Aorta (tissue), 5 donors: Measurements from ENCODE around the gene ADD2. TPM values are rescaled to one million over a fixed set of nuclear protein-coding genes. Genes with fewer than 3 reads are reported as not detected.

ENCODE experiments used
- ATAC-seq: fragments of 200-7000 bp; cut with Tn5 transposase; one replicate; pipeline ENCODE4 v1.9.1; 2022; ENCODE audit warnings: moderate library complexity; ENCODE audit not compliant: low FRiP score
- DNase-seq, 2 donors: peaks; one replicate each; pipeline ENCODE4 v3.0.0-alpha.2; 2020
- H3K27ac ChIP-seq, 2 donors: one replicate each; pipeline ENCODE4 v1.5.1; 2013; ENCODE audit warnings: low read length in 2 of 2, mild to moderate bottlenecking in 2 of 2, moderate library complexity in 2 of 2, control low read depth in 1 of 2, inconsistent platforms in 1 of 2, low read depth in 1 of 2
- H3K27me3 ChIP-seq, 2 donors: one replicate each; pipeline ENCODE4 v1.6.1; 2013; ENCODE audit warnings: control low read depth in 1 of 2, low read length in 1 of 2, mild to moderate bottlenecking in 1 of 2, moderate library complexity in 1 of 2; ENCODE audit not compliant: insufficient read depth in 2 of 2, control insufficient read depth in 1 of 2
- H3K36me3 ChIP-seq, 2 donors: one replicate each; pipeline ENCODE4 v1.6.1; 2013; ENCODE audit warnings: control low read depth in 1 of 2, low read length in 1 of 2, mild to moderate bottlenecking in 1 of 2; ENCODE audit not compliant: insufficient read depth in 2 of 2, control insufficient read depth in 1 of 2
- H3K4me1 ChIP-seq, 2 donors: one replicate each; pipeline ENCODE4 v1.6.1; 2013; ENCODE audit warnings: low read length in 2 of 2, control low read depth in 1 of 2, mild to moderate bottlenecking in 1 of 2, moderate library complexity in 1 of 2; ENCODE audit not compliant: insufficient read depth in 2 of 2, control insufficient read depth in 1 of 2
- H3K4me3 ChIP-seq, 2 donors: one replicate each; pipeline ENCODE4 v1.5.1; 2013; ENCODE audit warnings: low read length in 2 of 2, control low read depth in 1 of 2, mild to moderate bottlenecking in 1 of 2
- H3K9me3 ChIP-seq: one replicate; pipeline ENCODE4 v1.6.1; 2013; ENCODE audit warnings: mild to moderate bottlenecking, low read length; ENCODE audit not compliant: control insufficient read depth
- WGBS, 2 donors: extraction: QIAGEN DNeasy Blood & Tissue Kit; methylation state at CpG; one replicate each; pipeline ENCODE4 v1.1.7; 2013; 5-methylcytosine and 5-hydroxymethylcytosine counted together
- intact Hi-C, 2 donors: fragments of 100-400 bp; cut with DNase I; formaldehyde crosslinking; loops; one replicate each; pipeline versions ENCODE4 v1.14.2 to v1.15.0; 2022
- polyA plus RNA-seq, 2 donors: library from polyadenylated mRNA; stranded (reverse); fragments of 200-250 nt; gene quantifications; one replicate each; pipeline ENCODE4 v1.2.3, GENCODE V29; 2013
- total RNA-seq, 2 donors: library from RNA; stranded (reverse); fragmentation: NEBNext Ultra II Directional; extraction: Animal tissue kit (Norgen Biotek cat#: 25700); gene quantifications; one replicate each; pipeline ENCODE4 v1.2.1, GENCODE V29; 2021
- donor health status: healthy with polysubstance abuse.
- donor health status: Bipolar disorder and iron deficiency.
- donor health status: DM: no; HTN: no; CAD: no.
- donor health status: DM: no; HTN: no; CAD: no.
- donor health status: DM: yes; HTN: yes; CAD: no.

Gene ADD2
- total and polyA plus RNA-seq, 4 donors: 0.15 to 5.3 (median 1.7) TPM; not detected in 1

DNA sequence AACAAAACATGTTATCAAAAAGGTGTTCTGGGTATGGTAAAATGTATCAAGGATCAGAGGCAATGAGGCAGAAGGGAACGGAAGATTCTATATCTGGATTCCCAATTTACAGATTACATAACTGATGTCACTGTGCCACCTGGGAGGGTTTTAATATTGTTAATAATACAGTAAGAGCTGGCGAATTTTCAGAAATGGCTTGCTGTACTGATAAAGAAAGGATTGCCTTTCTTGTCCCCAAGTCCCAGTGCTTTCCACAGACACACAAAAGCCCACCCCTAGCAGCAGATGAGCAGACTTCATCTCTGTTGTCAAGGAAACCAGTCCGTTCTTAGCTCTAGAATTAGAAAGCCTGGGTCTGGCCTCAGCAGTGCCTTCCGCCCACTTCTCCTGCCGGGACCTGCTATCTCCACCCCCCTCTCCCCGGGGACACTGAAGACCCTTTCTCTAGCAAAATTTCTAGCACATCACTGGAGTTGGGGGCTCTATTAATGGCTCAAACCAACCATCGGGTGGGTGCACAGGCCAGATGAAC is 34.3 kb downstream of the ADD2 start:
- no peak for ATAC-seq

DNA sequence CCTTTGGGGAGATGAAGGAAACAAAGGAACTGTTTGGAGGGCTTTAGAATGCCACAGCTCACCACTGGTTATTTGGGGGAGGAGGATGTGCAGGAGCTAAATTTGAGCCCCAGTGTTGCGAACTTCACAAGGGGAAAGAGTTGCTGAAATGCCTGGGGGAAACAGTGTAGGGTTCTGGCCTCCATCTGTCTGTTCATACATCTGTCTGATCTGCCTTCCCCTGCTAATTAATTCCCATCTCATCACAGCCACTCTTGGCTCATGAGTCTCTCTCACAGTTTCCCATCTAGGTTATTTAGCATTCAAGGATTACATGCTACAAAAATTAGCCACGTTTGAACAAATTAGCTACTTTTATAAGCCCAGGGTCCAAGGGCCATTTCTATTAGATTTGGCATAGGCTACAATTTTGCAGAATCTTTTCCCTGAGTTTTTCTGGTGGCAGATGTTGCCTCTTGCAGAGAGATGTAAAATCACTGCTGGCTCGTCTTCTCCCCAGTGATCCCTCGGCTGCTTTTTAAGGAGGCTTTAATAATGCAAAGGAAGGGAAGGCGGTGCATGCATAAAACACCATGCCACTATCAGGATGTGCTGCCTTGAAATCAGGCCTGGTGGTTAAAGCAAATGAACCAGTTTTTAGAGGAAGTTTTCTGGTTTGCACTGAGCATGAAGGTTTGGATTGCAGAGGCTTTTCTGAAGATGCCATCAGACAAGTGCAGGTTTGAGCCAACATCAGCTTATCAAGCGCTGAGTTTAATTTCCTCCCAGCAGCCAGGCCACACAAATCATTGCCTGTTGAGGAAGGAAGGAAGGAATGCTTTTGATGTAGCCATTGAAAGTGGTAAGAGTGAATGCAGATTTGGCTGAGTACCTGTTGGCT is 35.0 kb downstream of the ADD2 start:
- H3K36me3 ChIP-seq: no peaks in the 10 kb centered on the region
- DNase-seq (no peak), ATAC-seq (no peak)
- intact Hi-C loops: no loop called here
- no peak overlapping the region for H3K27ac ChIP-seq
- WGBS, 2 donors: 32 to 39% methylated on average over 6 of the region's 6 CpGs
- no peaks in the 10 kb centered on the region for H3K27me3 ChIP-seq
- H3K4me3 ChIP-seq: no peak overlapping the region
- H3K4me1 ChIP-seq: no peaks in the 10 kb centered on the region
- peaks cover 2% of the 10 kb centered on the region for H3K9me3 ChIP-seq

More for the DNA sequence above, 34.3 kb downstream of the ADD2 start:
- no peak for DNase-seq
- Histone ChIP-seq H3K4me3 (no peak overlapping the region), H3K9me3 (peaks cover 2% of the 10 kb centered on the region), H3K27me3 (no peaks in the 10 kb centered on the region), H3K27ac (no peak overlapping the region), H3K36me3 (no peaks in the 10 kb centered on the region), H3K4me1 (no peaks in the 10 kb centered on the region)
- 28 to 29% methylated on average over 7 of the region's 7 CpGs for WGBS, 2 donors
- intact Hi-C loops: no loop called here

DNA sequence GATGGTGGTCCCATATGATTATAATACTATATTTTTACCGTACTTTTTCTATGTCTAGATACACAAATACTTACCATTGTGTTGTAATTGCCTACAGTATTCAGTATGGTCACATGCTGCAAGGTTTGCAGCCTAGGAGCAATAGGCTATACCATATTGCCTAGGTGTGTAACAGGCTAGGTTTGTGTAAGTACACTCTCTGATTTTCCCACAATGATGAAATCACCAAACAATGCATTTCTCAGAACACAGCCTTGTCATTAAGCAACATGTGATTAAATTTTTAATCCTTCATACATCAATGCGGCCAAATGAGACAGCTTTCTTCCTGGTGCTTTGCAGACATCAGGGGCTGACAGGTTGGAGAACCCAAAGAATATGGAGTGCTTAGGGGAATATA is 37.3 kb downstream of the ADD2 start:
- DNase-seq (no peak), ATAC-seq (no peak)
- H3K9me3 ChIP-seq: peaks cover 2% of the 10 kb centered on the region
- no peak overlapping the region for H3K27ac ChIP-seq
- no peaks in the 10 kb centered on the region for H3K27me3 ChIP-seq
- H3K36me3 ChIP-seq: no peaks in the 10 kb centered on the region
- no peaks in the 10 kb centered on the region for H3K4me1 ChIP-seq
- intact Hi-C loops: no loop called here
- H3K4me3 ChIP-seq: no peak overlapping the region
- 91 to 95% methylated on average over 2 of the region's 2 CpGs for WGBS, 2 donors

DNA sequence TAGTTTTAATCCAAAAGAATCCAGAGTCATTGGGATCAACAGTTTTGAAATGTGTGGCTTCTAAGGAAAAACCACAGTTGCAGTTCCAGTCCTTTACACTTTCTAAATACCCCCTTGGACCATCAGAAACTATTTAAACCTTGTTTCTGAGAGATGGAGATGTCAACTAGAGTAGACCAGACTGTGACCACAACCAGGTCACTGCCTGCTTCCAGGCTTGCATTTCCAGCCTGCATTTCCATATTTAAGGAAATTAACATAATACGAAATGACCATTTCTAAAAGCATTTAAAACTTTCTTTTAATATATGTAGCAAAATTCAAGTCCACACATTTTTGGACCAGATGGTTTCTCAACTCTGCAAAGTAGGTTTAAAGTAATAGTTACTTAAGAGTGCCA is 38.4 kb downstream of the ADD2 start:
- Histone ChIP-seq H3K36me3 (no peaks in the 10 kb centered on the region), H3K27ac (no peak overlapping the region), H3K4me3 (no peak overlapping the region), H3K4me1 (no peaks in the 10 kb centered on the region), H3K27me3 (no peaks in the 10 kb centered on the region), H3K9me3 (peaks cover 2% of the 10 kb centered on the region)
- ATAC-seq (no peak), DNase-seq (no peak)
- intact Hi-C loops: no loop called here
- WGBS, 2 donors: 81 to 91% methylated on average over 1 of the region's 1 CpG

DNA sequence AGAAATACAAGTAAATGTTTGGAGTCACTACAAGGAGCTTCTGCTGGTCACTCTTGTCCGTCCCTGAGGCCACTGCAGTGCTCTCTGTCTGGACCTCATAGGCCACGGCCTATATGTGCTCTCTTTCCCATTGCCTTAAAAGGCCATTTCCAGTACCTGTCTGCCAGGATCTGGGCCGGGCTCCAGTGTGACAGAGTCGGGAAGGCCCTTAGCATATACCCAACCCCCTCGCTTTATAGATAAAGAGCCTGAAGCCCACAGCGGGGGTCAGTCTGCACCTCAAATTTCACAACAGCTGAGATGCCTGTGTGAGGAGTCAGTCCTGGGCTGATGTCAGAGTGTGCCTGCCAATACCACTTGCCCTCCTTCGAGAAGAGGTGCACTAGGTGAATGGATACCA is 39.9 kb downstream of the ADD2 start:
- Histone ChIP-seq H3K36me3 (no peaks in the 10 kb centered on the region), H3K27me3 (no peaks in the 10 kb centered on the region), H3K4me3 (no peak overlapping the region), H3K27ac (no peak overlapping the region), H3K9me3 (no peaks in the 10 kb centered on the region), H3K4me1 (no peaks in the 10 kb centered on the region)
- intact Hi-C loops: no loop called here
- DNase-seq (no peak), ATAC-seq (no peak)
- 64 to 66% methylated on average over 7 of the region's 7 CpGs for WGBS, 2 donors

DNA sequence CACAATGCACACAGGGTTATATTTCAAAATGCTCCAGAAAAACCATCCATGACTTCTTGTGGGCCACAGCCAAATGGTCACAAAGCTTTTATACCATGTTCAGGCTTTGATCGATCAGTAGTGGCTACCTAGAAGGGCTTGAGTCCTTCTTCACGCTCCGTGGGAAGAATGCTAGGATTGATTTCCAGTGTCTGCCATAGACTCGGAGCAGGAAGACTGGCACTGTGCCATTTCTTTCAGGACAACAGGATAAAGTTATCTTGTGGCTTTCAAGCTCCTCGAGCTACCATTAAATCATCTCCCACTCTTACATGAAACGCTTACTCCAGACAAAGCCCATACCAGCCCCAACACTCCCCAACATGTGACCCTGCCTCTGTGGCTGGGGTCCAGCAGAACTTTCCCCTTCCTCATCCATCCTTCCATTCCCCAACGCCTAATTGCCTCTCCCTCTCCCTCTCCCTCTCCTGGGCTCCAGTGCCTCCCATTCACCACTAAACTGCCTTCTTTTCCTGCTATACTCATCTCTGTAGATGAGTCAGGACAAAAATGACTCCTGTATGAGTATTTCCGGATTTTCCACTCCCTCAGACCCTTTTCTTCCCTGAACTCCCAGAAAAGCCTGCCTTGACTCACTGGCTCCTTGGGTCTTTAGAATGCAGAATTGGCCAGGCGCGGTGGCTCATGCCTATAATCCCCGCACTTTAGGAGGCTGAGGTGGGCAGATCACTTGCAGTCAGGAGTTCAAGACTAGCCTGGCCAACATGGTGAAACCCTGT is 40.9 kb downstream of the ADD2 start:
- DNase-seq: no peak
- Histone ChIP-seq H3K27ac (no peak overlapping the region), H3K9me3 (no peaks in the 10 kb centered on the region), H3K4me3 (no peak overlapping the region), H3K27me3 (no peaks in the 10 kb centered on the region), H3K4me1 (no peaks in the 10 kb centered on the region), H3K36me3 (no peaks in the 10 kb centered on the region)
- ATAC-seq: no peak
- intact Hi-C loops: no loop called here
- WGBS, 2 donors: 72 to 75% methylated on average over 11 of the region's 11 CpGs

DNA sequence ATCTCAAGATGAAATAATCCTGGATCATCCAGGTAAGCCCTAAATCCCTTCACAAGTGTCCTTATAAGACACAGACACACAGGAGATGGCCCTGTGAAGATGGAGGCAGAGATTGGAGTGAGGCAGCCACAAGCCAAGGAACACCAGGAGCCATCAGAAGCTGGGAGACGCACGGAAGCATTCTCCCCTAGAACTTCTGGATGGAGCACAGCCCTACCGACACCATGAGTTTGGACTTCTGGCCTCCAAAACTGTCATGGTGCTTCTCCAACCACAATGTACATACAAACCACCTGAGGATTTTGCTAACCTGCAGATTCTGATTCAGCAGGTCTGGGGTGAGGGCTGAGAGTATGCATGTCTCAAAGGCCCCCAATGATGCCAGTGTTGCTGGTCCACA is 42.5 kb downstream of the ADD2 start:
- 94 to 99% methylated on average over 3 of the region's 3 CpGs for WGBS, 2 donors
- ATAC-seq: no peak

DNA sequence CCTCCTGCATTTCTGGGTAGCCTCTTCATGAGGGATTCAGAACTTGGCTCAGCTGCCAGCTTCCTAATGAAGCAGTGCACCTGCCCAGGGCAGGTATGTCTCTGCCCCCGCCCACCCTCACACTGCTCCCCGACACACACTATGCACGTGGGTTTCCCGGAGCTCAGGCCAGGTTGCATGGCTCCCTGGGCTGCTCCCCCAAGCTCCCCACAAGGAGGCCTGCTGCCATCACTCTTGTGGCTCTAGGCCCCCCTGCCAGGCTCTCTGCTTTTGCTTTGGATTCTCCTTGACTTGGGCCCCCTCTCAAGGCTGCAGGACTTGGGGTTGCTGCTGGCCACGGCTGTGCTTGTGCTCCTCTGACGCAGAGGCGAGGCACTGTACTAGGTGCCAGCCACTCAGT is 43.6 kb downstream of the ADD2 start:
- H3K36me3 ChIP-seq: no peaks in the 10 kb centered on the region
- H3K4me1 ChIP-seq: no peaks in the 10 kb centered on the region
- no peaks in the 10 kb centered on the region for H3K9me3 ChIP-seq
- ATAC-seq (no peak), DNase-seq (no peak)
- intact Hi-C loops: no loop called here
- no peaks in the 10 kb centered on the region for H3K27me3 ChIP-seq
- 81 to 86% methylated on average over 7 of the region's 7 CpGs for WGBS, 2 donors
- no peak overlapping the region for H3K4me3 ChIP-seq
- no peak overlapping the region for H3K27ac ChIP-seq

More for the DNA sequence above, 42.5 kb downstream of the ADD2 start:
- no peaks in the 10 kb centered on the region for H3K27me3 ChIP-seq
- no peak overlapping the region for H3K4me3 ChIP-seq
- no peaks in the 10 kb centered on the region for H3K9me3 ChIP-seq
- H3K4me1 ChIP-seq: no peaks in the 10 kb centered on the region
- no peak for DNase-seq
- no peak overlapping the region for H3K27ac ChIP-seq
- H3K36me3 ChIP-seq: no peaks in the 10 kb centered on the region
- intact Hi-C loops: no loop called here
